Stimulated activated naive CD4-positive, alpha-beta T cell treated with Interleukin-2 at 50 U/mL for 16 hours (primary cell): Measurements from ENCODE around the gene TSPAN2.

Experiments used
- DNase-seq: peaks from one replicate; lab custom pipeline; 2025; lab: John Stamatoyannopoulos, UW

TSPAN2 gene

GRCh38 chr1:115089420-115090185, at the start of gene TSPAN2:
TSS of gene TSPAN2 (minus strand) at chr1:115089503. CDS start at chr1:115089432, 71 bp downstream.
- peak; percentile 37 for DNase-seq

- DNase-seq, result peak; percentile 36
Observed at GRCh38 chr1:115138973-115139372, 49.7 kb upstream of the TSPAN2 start.

GRCh38 chr1:115138271-115138670, 49.0 kb upstream of the TSPAN2 start:
- DNase-seq, result no peak

- no peak for DNase-seq
Observed at GRCh38 chr1:115137191-115137590, 47.9 kb upstream of the TSPAN2 start.

GRCh38 chr1:115136706-115137105, 47.4 kb upstream of the TSPAN2 start:
- no peak for DNase-seq

GRCh38 chr1:115136106-115136505, 46.8 kb upstream of the TSPAN2 start:
- DNase-seq, result no peak

GRCh38 chr1:115135681-115136080, 46.4 kb upstream of the TSPAN2 start:
- no peak for DNase-seq

- DNase-seq, result no peak
Observed at GRCh38 chr1:115134850-115135480, 45.7 kb upstream of the TSPAN2 start.

GRCh38 chr1:115134231-115134630, 44.9 kb upstream of the TSPAN2 start:
- no peak for DNase-seq

- DNase-seq, result no peak
Observed at GRCh38 chr1:115133440-115133839, 44.1 kb upstream of the TSPAN2 start.

GRCh38 chr1:115130786-115131185, 41.5 kb upstream of the TSPAN2 start:
- no peak for DNase-seq

GRCh38 chr1:115129071-115129640, 39.9 kb upstream of the TSPAN2 start:
- no peak for DNase-seq

GRCh38 chr1:115127539-115127938, 38.2 kb upstream of the TSPAN2 start:
- DNase-seq, result no peak

GRCh38 chr1:115126516-115126915, 37.2 kb upstream of the TSPAN2 start:
- DNase-seq, result no peak

GRCh38 chr1:115123116-115123515, 33.8 kb upstream of the TSPAN2 start:
- DNase-seq, result no peak

GRCh38 chr1:115121793-115122192, 32.5 kb upstream of the TSPAN2 start:
- DNase-seq, result no peak

GRCh38 chr1:115120296-115120695, 31.0 kb upstream of the TSPAN2 start:
- DNase-seq, result no peak

GRCh38 chr1:115118611-115119010, 29.3 kb upstream of the TSPAN2 start:
- DNase-seq, result no peak

GRCh38 chr1:115118086-115118485, 28.8 kb upstream of the TSPAN2 start:
- no peak for DNase-seq

GRCh38 chr1:115117298-115117697, 28.0 kb upstream of the TSPAN2 start:
- DNase-seq, result no peak

- no peak for DNase-seq
Observed at GRCh38 chr1:115116512-115116911, 27.2 kb upstream of the TSPAN2 start.

- no peak for DNase-seq
Observed at GRCh38 chr1:115115521-115116161, 26.3 kb upstream of the TSPAN2 start.

GRCh38 chr1:115114308-115114707, 25.0 kb upstream of the TSPAN2 start:
- no peak for DNase-seq
